NCI-H446 (cell line): ENCODE measurements around the gene MYOZ3.

Experiments used
- DNase-seq, 2 experiments: peaks; one replicate each; lab custom pipeline; 2025; lab: John Stamatoyannopoulos, UW

The MYOZ3 gene

DNA sequence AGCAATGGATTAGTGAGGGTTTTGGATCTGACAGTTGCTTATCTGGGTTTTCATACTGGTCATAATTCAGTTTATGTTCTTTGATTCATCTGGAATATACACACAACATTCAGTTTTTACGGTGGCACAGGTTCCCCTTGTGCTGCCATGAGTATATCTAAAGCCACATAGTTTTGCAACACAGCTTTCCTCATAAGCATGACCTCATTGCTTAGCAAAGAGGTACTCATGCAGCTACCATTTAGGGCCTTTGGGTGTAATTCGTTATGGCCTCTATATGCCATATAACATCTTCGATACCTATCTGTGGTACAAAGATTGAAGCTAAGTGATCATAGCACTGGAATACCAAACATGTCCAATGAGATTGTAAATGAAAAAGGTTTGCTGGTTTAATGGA lies 42.7 kb downstream of the MYOZ3 start:
- DNase-seq = no peak

DNA sequence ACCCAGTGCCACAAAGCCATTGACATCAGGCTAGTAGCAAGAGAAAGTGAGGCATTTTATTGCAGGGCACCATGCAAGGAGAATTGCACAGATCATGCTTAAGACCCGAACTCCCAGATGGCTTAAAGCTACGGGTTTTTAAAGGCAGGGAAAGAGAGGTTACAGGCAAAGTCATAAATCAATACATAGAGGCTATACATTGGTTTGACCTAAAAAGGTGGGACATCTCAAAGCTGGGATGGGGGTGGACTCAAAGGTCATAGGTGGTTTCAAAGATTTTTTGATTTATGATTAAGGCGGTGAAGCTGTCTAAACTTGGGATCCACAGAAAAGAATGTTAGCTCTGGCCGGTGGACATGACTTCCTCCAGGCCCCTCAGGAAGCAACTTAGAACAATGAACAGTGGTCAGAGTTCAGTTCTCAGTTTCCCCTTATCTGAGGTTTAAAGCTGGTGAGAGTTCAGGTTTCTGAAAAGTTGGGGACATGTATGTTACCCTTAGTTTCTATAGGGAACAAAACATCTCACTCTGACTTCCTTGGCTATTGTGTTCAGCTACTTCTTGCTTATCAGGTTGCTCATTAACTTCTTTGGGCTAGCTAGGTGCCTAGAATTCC lies 45.8 kb downstream of the MYOZ3 start:
- no peak for DNase-seq

DNA sequence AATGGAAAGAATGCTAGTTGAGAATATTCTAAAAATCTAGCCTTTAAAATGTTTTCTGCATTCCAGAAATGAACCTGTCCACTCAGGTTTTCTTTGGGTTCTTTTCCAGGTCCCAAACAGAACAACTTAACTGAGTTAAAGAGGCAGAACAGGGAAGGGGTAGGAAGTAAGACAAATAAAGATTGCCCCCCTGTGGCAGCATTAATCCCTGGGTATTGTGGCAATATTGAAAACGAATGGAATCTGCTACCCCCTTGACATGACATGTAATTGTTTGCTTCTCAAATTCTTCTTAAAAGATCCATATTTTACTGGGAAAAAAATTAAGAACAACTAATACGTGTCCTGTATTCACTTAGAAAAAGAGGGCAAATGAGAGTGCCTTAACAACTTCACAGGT lies 49.1 kb downstream of the MYOZ3 start:
- no peak for DNase-seq

DNA sequence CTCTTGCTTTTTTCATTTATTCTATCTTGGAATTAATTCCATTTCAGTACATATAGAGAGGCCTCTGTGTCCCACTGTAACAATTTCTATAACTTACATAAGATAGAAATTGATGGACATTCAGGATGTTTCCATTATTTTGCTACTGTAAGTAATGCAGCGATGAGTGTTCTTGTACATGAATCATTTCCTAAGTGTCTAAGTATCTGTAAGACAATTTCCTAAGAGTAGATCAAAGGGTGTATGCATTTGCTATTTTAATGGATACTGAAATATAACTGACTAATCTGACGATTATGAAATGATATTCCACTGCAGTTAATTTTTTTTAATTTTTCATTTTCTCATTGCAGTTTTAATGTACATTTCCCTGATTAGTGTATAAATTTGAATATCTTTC lies 62.8 kb downstream of the MYOZ3 start:
- no peak for DNase-seq
